ENCODE results near the gene FGB.
"Not testable (repeated sequence)": the region's sequence is repeated elsewhere in the genome, so short reads cannot be mapped to it uniquely, and the experiment has no call there.

Gene FGB

DNA sequence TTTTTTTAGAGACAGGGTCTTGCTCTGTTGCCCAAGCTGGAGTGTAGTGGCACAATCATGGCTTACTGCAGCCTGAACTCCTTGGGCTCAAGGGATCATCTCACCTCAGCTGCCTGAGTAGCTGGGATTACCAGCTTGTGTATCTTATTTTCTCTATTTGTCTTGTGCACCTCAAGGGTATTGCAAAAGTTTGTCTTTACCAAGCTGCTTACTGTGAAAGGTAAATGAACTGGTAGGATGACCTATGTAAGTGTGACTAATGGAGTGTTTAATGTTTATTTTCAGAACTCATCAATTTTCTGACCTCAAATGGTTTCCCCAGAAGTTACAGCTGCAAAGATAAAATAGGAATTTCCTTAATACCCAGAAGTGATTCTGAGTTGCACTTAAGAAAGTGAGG, 33.0 kb downstream of the FGB start:
- TF ChIP-seq, protein P1, sequence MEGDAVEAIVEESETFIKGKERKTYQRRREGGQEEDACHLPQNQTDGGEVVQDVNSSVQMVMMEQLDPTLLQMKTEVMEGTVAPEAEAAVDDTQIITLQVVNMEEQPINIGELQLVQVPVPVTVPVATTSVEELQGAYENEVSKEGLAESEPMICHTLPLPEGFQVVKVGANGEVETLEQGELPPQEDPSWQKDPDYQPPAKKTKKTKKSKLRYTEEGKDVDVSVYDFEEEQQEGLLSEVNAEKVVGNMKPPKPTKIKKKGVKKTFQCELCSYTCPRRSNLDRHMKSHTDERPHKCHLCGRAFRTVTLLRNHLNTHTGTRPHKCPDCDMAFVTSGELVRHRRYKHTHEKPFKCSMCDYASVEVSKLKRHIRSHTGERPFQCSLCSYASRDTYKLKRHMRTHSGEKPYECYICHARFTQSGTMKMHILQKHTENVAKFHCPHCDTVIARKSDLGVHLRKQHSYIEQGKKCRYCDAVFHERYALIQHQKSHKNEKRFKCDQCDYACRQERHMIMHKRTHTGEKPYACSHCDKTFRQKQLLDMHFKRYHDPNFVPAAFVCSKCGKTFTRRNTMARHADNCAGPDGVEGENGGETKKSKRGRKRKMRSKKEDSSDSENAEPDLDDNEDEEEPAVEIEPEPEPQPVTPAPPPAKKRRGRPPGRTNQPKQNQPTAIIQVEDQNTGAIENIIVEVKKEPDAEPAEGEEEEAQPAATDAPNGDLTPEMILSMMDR (IDR thresholded peaks at IDR 0.05; ENCODE audit: low read length, missing control alignments) = no peak
- no peak overlapping the region for H3K4me3 ChIP-seq (replicated peaks; ENCODE audit: low read depth, low read length)
- peak; percentile 18 for DNase-seq (ENCODE audit: low read depth)

DNA sequence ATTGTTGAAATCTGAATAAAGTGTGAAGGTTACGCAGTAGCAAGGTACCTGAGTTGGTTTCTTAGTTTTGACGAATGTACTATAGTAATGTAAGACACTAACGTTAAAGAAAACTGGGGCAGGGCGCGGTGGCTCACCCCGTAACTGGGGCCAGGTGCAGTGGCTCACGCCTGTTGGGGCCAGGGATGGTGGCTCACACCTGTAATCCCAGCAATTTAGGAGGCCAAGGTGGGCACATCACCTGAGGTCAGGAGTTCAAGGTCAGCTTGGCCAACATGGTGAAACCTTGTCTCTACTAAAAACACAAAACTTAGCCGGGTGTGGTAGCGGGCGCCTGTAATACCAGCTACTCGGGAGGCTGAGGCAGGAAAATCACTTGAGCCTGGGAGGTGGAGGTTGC, 34.5 kb downstream of the FGB start:
- DNase-seq (ENCODE audit: low read depth) = not testable (repeated sequence)

DNA sequence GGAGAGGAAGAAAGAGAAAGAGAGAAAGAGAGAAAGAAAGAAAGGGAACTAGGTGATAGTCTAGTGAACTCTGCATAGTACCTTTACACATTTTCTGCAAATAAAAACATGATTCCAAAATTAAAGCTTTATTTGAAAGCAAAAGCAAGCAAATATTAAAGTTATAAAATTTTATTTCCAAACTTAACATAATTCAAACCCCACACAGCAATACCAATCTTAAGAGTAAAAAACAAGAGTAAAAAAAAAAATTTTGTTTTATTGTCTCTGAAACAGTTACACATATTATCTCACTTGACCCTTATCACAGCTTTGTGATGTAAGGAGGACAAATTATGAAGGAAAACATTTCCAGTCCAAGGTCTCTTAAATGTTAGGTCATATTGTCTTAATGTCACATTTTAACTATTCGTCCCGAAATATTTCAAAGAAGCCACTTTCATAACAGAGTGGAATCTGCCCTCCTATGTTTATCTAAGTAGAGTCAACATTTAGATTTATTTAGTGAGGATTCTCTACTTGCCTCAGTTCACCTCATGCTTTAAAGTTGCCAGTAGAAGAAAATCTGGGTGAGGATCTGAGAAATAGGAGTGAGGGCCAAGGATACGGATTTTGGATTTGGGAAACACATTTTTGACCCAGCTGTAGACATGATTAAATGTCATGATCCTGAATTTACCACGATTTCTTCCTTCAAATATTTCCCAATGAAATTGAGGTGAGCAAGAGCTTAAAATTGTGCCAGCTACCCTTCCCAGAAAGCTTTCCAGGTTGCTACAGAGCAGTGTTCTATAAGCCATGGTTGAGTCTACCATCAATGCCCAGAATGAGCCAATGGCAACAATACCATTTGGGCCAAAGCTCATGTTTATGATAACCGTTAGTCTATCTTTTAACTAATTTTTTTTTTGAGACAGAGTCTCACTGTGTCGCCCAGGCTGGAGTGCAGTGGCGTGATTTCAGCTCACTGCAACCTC, 35.3 kb downstream of the FGB start:
- TF ChIP-seq, protein P1 (IDR thresholded peaks at IDR 0.05; ENCODE audit: low read length, missing control alignments) = no peak
- no peak overlapping the region for H3K4me3 ChIP-seq (replicated peaks; ENCODE audit: low read depth, low read length)
- no peak for DNase-seq (ENCODE audit: low read depth)

More for the DNA sequence above, 34.5 kb downstream of the FGB start:
- H3K4me3 ChIP-seq (replicated peaks; ENCODE audit: low read depth, low read length) = not testable (repeated sequence)

DNA sequence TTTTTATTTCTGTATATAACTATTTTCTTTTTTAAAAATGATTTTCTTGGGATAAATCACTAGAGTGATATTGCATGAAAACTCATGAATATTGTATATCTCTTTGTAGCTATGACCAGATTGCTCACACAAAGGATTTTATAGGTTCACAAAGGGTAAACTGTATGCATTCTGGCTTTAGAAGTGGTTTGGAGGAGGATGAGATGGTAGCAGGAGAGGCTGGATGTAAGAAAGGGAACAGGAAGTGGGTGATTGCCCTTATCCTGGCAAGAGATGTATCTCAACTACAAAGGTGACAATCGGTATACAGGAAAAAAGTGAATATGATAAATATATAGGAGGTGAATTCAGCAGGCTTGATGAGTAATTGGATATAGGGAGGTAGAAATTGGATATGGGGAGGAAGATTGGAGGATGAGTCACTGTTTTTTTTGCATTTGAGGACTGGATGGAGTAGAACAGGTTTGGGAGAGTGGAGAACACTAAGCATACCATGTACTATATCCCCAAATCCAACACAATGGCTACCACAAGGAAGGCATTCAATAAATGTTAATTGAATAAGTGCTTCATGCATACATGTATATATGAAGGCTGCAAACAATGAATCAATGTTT, 39.7 kb downstream of the FGB start:
- DNase-seq (ENCODE audit: low read depth) = no peak
- TF ChIP-seq, protein P1 (IDR thresholded peaks at IDR 0.05; ENCODE audit: low read length, missing control alignments) = no peak
- no peak overlapping the region for H3K4me3 ChIP-seq (replicated peaks; ENCODE audit: low read depth, low read length)

DNA sequence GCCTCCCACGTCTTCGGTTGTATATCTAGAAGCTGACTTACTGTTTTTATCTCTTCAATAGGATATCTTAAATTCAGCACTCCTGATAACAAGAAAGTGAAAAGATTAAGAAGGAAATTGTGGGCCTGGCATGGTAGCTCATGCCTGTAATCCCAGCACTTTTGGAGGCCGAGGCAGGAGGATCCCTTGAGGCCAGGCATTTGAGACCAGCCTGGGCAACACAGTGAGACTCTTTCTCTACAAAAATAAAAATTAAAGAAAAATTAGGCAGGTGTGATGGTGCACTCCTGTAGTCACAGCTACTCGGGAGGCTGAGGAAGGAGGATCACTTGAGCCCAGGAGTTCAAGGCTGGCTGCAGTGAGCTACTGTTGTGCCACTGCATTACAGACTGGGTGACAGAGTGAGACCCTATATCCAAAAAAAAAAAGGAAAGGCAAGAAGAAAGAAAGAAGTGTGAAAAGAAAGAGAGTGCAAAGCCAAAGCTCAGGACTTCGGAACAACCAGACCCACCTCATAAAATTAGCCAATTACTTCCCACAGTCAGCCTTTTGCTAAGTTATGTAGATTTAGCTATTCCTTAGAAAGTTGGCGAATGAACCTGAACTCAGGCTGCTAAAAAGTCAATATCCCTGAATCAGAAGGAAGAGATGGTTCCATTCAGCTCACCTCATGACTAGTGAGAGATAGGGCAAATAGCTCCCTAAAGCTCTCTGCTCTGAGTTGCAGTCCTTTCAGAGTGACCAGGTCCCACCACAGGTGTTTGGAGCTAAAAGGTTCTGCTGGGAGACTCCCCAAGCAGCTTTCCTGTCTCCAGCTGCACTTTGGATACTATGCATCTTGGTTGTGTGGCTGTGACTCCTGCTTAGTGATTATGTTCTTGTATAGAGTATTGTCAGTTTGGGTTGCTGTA, 40.5 kb downstream of the FGB start:
- TF ChIP-seq, protein P1 (IDR thresholded peaks at IDR 0.05; ENCODE audit: low read length, missing control alignments) = no peak
- DNase-seq (ENCODE audit: low read depth) = no peak
- H3K4me3 ChIP-seq (replicated peaks; ENCODE audit: low read depth, low read length) = no peak overlapping the region

DNA sequence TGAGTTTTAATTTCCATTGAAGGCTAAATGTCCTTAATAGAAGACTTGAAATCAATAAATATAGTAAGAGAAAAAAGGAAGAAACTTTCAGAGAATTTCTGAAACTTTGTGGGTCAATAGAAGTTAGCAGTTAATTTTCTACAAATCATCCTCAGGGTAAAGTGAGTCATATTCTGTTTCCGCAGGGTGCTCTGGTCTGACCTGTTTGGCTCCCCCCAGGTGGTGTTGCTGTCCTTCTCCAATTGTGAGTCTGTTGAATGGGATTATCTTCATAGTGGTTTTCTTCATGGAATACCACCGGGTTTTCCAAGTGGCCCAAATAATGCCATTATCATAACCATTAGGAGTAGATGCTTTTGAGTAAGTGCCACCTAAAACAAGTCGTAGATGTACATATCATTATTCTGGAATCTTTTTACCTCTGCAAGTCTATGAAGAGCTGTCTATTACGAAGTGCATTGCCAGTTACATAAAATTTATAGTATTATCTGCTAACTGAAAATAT, 41.9 kb downstream of the FGB start:
- DNase-seq (ENCODE audit: low read depth) = no peak
- H3K4me3 ChIP-seq (replicated peaks; ENCODE audit: low read depth, low read length) = no peak overlapping the region

More for the DNA sequence above, 41.9 kb downstream of the FGB start:
- TF ChIP-seq, protein P1 (IDR thresholded peaks at IDR 0.05; ENCODE audit: low read length, missing control alignments) = no peak
